CD1c-positive myeloid dendritic cell (primary cell): ENCODE measurements around the gene FFAR2.

Source experiments
- DNase-seq: peaks from one replicate; pipeline ENCODE4 v3.0.0-alpha.2; 2016; ENCODE audit errors: extremely low spot score

FFAR2 gene

DNA sequence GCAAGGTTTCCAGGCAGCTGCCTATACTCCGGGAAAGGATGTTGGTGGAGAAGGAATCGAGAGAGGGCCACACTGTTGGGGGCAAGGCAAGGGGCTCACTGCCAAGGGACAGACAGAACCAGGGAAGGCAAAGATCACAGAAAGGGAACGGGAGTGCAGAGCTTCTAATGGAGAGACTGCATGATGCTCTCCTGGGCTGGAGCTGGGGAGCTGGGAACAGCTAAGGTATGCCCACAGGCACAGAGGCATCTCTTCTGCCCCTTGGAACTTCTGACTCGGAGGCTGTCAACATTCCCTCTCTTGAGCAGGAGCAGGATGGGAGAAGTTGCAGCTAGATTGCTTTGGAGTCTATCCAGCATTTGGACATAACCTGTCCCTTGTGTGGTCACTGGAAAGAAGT lies 22.4 kb upstream of the FFAR2 start:
- DNase-seq, result no peak

GRCh38 chr19:35427187-35427586 lies 20.9 kb upstream of the FFAR2 start:
- DNase-seq, result no peak

DNA sequence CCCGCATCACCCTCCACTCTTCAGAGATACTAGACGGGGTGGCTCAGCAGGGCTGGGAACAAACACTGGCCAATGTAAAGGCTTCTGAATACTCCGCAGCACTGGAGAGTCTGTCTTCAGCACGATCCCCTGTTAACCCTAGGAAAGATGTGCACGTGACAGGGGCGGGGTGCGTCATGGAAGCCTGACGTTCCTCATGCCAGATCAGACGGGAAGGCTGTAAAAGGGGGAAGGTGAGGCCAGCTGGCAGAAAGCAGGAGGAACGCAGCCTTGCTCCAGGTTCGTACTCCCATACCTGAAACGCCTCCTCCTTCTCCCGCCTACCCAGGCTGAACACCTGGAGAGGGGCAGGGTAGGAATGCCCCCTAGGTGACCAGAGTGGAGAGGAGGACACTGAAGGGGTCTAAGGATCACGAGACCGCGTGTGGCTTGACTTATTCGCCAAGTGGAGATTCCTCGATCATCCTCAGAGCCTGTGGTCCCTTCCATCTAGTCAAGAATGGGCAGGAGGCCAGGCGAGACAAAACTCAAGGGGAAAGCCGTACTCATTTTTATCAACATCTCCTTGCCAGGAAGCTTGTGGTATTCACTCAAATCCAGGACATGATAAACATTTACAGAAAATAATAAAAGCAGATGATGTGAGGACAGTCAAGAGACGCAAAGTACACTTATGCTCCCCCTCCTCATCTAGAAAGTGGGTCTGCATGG lies 18.2 kb upstream of the FFAR2 start:
- no peak for DNase-seq

DNA sequence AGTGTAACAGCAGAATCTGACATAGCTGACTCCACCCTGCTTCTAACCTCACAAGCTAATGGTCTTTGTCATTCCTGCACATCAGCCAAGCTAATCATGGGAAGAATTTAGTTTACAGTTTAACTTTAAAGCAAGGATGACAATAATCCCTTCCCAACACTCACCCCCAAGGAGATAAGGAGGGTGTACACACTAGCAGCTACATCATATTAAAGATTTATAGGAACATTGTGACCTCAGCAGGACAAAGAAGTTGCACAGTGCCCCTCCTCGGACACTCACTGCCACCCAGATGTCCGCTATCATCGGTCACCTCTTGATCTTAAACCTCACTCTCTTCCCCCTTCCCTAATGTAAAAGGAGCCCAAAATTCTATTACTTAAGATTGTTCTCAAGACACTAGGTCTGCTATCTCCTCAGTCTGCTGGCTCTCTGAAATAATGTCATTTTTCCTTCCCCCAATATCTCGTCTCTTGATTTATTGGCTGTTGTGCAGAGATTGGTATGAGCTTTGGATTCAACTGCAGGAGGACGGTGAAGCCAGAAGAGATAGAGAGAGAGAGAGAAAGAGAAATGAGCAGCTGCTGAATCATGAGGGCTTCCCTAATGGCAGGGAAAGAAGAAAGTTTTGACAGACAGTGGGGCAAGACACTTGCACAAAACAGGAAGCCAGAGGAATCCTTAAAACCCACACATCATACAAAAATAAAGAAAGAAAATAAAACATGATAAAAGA lies 17.5 kb upstream of the FFAR2 start:
- DNase-seq, result peak; percentile 37

DNA sequence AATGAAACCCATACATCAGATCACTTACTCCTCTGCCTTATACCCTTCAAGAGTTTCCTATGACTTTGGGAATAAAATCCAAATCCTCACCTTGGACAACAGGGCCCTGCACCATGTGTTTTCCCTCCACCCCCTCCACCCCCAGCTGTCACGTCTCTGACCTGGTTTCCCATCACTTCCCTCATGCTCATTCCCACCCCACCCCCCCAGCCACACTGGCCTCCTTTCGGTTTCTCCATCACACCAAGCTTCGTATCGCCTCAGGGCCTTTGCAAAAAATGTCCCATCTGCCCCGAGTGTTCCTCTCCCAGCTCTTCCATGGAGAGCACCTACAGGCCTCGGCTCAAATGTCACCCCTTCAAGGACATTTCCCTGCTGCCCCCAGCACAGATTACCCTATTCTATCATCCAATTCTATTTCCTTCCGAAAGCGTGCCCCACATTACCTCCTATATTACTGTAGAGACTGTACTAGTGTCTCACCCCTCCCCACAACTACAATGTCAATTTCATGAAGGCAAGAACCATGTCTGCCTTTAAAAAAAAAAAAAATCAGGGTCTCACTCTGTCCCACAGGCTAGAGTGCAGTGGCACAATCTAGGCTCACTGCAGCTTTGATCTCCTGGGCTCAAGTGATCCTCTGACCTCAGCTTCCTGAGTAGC lies 16.8 kb upstream of the FFAR2 start:
- peak; percentile 22 for DNase-seq

GRCh38 chr19:35432911-35433310 lies 15.1 kb upstream of the FFAR2 start:
- DNase-seq, result no peak

DNA sequence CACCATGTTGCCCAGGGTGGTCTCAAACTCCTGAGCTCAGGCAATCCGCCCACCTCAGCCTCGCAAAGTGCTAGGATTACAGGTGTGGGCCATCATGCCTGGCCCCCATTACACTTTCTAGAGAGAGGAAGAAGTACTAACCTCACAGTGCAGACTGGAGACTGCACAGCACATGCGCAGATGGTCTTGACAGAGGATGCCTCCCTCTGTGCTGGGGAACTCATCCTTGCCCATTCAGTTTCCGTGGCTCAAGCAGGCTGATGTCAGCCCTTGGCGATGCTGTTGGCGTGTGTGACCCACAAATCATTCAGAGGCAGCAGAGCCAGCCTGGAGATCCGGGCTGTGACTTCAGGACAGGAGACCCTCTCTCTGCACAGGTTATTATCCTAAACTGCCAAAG lies 14.6 kb upstream of the FFAR2 start:
- no peak for DNase-seq

GRCh38 chr19:35435896-35436295 lies 12.2 kb upstream of the FFAR2 start:
- no peak for DNase-seq

GRCh38 chr19:35436477-35437405 lies 11.3 kb upstream of the FFAR2 start:
- DNase-seq, result peak; percentile 96

DNA sequence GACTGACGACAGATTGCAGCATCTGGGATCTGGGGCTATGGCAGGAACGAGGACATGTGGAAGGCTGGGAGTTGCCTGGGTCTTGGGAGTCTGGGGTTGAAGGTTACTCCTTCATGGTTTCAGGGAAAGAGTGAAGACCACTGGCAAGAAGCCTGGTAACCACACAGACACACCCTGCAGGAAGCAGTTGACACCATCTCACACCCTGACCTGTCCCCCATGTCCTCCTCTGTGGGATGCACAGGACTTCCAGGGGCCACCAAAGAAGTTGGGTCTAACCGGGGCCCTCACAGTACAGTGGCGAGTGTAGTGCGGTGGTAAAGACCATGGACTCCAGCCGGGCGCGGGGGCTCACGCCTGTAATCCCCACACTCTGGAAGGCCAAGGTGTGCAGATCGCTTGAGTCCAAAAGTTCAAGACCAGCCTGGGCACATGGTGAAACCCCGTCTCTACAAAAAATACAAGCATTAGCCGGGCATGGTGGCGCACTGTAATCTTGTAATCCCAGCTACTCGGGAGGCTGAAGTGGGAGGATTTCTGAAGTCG lies 10.6 kb upstream of the FFAR2 start:
- DNase-seq, result no peak

- DNase-seq, result no peak
Measured at GRCh38 chr19:35438096-35438495, 10.0 kb upstream of the FFAR2 start.

- DNase-seq, result no peak
Measured at GRCh38 chr19:35438527-35438926, 9.5 kb upstream of the FFAR2 start.

DNA sequence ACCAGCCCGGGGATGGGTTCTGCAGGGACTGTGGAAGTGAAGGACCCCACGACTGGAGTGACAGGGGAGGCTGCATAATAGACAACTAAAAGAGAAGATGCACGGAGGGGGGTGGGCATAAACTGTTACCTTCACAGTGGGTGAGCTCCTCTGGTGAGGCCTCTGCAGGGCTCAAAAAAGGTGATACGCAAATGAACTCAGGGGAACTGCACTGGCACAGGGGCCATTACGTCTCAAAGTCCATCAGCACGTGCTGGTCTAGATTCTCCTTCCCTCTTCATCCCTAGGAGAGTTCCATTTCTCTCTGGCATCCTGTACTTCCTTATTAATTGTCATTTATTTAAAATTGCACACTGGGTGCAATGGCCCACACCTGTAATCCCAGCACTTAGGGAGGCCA lies 8.1 kb upstream of the FFAR2 start:
- no peak for DNase-seq

DNA sequence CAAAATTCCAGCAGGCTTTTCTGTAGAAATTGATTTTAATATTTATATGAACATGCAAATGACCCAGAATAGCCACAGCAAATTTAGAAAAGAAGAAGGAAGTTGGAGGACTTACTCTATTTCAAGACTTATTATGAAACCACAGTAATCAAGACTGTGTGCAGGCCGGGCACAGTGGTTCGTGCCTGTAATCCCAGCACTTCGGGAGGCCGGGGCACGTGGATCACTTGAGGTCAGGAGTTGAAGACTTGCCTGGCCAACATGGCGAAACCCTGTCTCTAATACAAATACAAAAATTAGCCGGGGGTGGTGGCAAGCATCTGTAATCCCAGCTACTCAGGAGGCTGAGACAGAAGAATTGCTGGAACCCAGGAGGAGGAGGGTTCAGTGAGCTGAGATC lies 6.0 kb upstream of the FFAR2 start:
- DNase-seq, result peak; percentile 80

GRCh38 chr19:35444735-35445134 lies 3.3 kb upstream of the FFAR2 start:
- DNase-seq, result no peak

- DNase-seq, result peak; percentile 64
Measured at GRCh38 chr19:35445826-35446593, 2.0 kb upstream of the FFAR2 start.

GRCh38 chr19:35449359-35450043 lies 1.4 kb downstream of the FFAR2 start:
- no peak for DNase-seq

DNA sequence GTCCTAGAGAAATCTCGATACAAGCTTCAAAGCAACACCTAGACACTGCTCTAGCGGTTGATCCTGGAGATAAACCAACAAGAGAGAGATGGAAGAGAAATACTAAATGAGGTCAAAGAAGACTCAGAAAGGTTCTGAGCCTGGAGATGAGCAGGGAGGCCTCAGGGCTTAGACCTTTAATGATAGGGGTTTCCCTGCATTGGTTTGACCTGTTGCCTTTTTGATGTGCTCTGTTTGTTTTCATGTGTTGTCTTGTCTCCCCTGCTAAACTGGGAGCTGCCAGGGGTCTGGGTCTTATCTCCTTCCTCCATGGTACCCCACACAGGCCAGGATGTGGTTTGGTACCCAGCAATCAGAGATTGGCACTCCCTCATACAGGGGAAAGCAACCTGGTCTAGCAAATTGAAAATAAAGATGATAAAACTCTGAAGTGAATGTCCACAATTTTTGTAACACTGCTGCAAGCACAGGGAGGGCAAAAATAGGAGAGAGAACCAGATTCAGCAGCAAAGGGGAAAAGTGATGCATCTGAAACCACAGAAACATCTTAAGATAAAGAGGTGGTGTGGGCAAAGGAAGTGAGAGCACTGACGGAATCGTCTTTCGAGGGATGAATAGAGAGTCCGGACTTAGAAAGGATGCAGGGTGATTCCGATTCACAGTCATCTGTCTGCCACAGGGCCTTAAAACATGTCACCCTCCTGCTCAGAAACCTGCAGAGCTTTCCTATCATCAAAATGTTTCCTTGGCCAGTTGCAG lies 3.5 kb downstream of the FFAR2 start:
- DNase-seq, result no peak

DNA sequence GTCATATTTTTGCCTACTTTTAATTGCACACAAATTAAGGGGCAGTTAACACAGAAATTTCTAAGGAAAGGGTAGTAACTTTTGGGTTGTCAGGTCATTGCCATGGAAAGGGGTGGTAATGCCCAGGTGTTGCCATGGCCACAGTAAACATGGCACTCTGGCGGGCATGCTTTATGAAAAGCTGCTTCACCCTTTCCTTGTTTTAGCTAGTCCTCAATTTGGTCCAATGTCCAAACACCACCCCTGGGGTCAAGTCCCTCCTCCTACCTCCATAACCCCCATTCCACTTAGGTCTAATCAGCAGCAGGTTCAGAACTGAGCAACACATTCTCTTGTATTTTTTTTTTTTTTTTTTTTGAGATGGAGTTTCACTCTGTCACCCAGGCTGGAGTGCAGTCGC lies 6.6 kb downstream of the FFAR2 start:
- DNase-seq, result no peak
